ENCODE results near the gene IL10RA. TPM values are rescaled to one million over a fixed set of nuclear protein-coding genes. Genes with fewer than 3 reads are reported as not detected.

Gene IL10RA
- total and polyA plus RNA-seq, 9 of the 15 experiments (the other 6 are each of a cell fraction or from before 2014, with no cell fraction given), result 0.17 to 17.3 (median 2.9) TPM

GRCh38 chr11:117976445-117976844 is 9.7 kb upstream of the IL10RA start (continued):
- no peak for TF ChIP-seq ZBTB49 (CRISPR knock-in tag; IDR thresholded peaks at IDR 0.05; ENCODE audit: borderline replicate concordance)
- no peak for TF ChIP-seq ZBTB9 (CRISPR knock-in tag; IDR thresholded peaks at IDR 0.05)
- TF ChIP-seq ARID2 (IDR thresholded peaks at IDR 0.05), result no peak
- TF ChIP-seq MAFF (IDR thresholded peaks at IDR 0.05; ENCODE audit: low read length), result no peak
- TF ChIP-seq POLR2AphosphoS5 (IDR thresholded peaks at IDR 0.05; ENCODE audit: control insufficient read depth, insufficient read depth, low read depth, low read length), result no peak
- TF ChIP-seq HMGXB4 (CRISPR knock-in tag; IDR thresholded peaks at IDR 0.05), result no peak
- TF ChIP-seq TCF7 (IDR thresholded peaks at IDR 0.05; ENCODE audit: borderline replicate concordance), result no peak
- no peak for TF ChIP-seq MTA2 (IDR thresholded peaks at IDR 0.05; ENCODE audit: low read depth)
- TF ChIP-seq NBN (IDR thresholded peaks at IDR 0.05; ENCODE audit: low read depth), result no peak
- TF ChIP-seq NCOR1 (IDR thresholded peaks at IDR 0.05), result peak; percentile 73
